Activated naive CD4-positive, alpha-beta T cell treated with anti-CD3 and anti-CD28 coated beads, Interleukin-2, amount 50 U/mL, for 16 hours (primary cell): ENCODE measurements around the gene TMEM62.
A peak's percentile ranks its signal among the peaks of the same experiment; 100 is the strongest.

Experiments
- DNase-seq: peaks from one replicate; pipeline ENCODE4 v3.0.0-alpha.2; 2020

Gene TMEM62

DNA sequence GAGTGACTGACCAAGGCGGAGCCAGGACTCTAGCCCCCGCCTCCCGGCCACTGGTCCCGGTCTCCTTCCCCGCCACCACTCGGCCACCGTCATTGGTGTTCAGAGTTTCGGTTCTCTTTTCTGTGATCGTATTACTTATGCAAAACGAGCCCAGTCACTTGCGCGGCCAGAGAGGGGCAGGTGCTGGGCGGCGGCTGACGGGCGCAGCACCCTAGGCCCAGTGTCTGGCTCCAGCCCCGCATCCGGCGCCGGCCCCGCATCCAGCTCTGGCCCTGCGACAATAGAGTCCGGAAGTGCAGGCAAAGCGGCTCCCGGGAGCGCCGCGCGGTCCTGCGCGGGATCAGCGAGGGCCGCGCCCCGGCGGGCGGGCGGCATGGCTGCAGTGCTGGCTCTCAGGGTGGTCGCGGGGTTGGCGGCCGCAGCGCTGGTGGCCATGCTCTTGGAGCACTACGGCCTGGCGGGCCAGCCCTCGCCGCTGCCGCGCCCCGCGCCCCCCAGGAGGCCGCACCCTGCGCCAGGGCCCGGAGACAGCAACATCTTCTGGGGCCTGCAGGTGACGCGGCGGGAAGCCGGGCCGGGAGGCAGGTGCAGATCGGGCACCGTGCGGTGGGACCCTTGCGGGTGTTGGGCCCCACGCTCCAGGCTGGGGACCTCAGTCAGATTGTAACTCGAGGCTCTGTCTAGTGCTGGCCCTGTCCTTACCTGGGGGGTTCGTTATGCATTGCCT lies at the start of gene TMEM62:
TSS of gene TMEM62 (plus strand) at position 157 of the 727 bp plus-strand sequence. CDS start at position 374, 217 bp downstream.
- peak; percentile 48 for DNase-seq

DNA sequence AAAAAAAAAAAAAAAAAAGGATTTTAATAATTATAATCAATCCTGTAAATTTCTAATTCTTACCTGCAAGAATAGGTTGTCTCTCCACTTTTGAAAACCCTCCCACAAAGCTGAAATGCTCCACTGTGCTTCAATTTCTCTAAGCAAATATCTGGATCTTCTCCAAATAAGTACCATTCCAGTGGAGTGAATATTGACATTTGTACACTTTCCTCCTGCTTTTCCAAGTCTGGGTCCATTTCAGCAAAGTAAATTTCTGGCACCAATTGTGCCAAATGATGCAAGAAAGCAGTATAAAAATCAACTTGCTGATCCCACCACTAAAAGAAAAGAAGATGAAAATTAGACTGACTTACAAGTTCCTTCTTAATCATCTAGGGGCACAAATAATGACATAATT lies 47.5 kb upstream of the TMEM62 start:
- DNase-seq, result no peak

DNA sequence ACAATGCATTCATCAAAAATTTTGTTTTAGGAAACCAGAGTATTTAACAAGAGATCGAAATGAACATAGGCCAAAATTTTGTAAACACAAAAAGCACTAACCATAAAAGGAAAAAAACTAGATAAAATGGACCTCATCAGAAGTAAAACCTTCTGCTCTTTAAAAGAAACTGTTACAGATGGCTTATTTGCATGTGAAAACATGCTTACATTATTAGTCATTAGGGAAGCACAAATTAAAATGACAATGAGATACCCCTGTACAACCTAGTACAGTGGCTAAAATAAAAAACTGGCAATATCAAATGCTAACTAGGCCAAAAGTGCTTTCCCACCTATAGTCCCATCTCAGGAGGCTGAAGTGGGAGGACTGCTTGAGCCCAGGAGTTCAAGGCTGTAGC lies 46.8 kb upstream of the TMEM62 start:
- no peak for DNase-seq

DNA sequence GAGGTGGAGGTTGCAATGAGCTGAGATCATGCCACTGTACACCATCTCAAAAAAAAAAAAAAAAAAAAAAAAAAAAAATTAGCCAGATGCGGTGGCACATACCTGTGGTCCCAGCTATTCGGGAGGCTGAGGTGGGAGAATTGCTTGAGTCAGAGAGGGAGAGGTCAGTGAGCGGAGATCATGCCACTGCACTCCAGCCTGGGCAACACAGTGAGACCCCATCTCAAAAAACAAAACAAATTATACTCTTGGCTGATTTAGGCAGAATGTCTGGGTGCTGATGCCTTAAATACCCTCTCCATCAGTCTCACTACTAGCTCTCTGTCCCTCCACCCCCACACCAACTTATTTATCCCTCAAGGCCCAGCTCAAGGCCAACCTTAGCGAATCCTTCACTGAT lies 41.5 kb upstream of the TMEM62 start:
- no peak for DNase-seq

DNA sequence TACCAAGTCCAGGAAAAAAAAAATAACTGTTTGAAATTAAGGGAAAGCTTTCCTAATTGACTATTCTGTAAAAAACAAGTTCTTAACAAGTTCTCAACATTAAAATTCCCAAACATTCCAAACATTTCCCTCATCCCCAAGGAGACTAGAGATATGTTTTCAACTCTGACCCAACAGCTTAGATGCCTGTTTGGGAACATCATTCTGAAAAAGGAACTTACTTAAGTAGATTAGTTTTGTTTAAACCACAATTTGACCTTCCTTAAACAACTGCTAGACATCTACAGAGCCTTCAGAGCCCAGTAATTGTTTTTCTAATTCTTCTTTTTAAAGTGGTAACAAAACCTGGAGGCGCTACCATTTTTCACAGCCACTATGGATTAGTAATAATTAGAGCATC lies 40.4 kb upstream of the TMEM62 start:
- no peak for DNase-seq

DNA sequence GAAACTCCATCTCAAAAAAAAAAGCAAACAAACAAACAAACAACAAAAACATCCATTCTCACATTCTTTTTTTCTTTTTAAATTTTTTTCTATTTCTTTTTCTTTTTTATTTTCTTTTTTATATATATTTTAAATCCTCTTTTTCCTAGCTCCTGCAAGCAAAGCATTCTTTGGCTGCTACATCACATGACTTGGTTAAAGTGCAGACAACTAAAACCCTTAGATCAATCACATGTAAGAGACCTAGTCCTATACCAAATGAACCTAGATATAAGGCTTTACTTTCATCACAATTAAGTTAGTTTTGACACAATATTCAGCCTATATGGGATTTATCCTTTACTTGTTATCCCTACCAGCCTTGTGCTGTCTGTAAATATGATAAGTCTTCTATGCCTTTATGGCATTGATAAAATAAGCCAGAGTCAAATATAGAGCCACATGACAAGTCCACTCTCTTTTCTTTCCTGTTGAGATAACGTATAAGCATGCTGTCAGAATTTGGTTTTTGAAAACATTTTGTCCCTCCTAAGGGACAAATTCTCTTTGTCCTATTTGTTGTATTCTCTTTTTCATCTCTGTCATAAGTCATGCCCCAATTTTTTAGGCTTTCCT lies 38.9 kb upstream of the TMEM62 start:
- DNase-seq, result no peak

DNA sequence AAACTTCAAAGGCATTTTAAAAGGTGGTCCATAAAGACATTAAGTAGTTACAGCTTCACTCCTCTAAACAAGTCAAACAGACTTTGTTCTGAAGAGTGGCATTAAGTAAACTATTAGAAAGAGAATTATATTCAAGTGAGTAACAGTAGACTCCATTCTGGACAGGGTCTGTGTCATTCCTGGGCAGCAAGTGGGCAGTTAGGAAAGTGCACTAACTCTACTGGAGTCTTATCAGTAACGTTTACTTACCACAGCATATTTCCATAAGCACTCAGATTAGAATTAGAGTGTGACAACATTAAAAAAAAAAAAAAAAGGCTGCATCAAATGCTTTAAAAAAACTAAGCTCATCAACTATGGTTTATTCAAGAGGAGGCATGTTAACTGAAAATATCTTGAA lies 38.1 kb upstream of the TMEM62 start:
- no peak for DNase-seq

DNA sequence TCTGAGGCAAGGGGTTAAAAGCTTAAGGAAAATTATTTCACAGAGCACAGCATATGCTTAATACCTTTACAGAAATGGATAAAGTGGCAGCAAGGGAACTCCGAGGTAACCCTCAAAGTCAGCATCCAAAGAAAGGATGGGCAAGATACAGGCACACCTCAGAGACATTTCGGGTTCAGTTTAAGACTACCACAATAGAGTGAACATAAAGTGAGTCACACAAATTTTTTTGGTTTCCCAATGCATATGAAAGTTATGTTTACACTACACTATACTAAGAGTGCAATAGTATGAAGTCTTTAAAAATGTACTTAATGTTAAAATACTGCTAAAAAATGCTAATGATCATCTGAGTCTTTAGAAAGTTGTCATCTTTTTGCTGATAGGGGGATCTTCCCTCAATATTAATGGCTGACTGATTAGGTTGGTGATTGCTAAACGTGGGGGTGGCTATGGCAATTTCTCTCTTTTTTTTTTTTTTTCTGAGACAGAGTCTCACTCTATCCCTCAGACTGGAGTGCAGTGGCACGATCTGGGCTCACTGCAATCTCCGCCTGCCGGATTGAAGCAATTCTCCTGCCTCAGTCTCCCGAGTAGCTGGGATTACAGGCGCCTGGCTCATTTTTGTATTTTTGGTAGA lies 37.6 kb upstream of the TMEM62 start:
- DNase-seq, result no peak

DNA sequence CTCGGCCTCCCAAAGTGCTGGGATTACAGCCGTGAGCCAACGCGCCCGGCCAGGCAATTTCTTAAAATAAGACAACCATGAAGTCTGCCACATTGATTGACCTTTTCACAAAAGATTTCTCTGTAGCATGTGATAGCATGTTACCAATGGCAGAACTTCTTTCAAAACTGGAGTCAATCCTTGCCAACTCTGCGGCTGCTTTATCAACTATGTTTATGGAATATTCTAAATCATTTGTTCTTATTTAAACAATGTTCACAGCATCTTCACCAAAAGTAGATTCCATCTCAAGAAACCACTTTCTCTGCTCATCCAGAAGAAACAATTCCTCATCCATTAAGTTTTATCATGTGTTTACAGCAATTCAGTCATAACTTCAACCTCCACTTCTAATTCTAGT lies 37.0 kb upstream of the TMEM62 start:
- DNase-seq, result no peak

DNA sequence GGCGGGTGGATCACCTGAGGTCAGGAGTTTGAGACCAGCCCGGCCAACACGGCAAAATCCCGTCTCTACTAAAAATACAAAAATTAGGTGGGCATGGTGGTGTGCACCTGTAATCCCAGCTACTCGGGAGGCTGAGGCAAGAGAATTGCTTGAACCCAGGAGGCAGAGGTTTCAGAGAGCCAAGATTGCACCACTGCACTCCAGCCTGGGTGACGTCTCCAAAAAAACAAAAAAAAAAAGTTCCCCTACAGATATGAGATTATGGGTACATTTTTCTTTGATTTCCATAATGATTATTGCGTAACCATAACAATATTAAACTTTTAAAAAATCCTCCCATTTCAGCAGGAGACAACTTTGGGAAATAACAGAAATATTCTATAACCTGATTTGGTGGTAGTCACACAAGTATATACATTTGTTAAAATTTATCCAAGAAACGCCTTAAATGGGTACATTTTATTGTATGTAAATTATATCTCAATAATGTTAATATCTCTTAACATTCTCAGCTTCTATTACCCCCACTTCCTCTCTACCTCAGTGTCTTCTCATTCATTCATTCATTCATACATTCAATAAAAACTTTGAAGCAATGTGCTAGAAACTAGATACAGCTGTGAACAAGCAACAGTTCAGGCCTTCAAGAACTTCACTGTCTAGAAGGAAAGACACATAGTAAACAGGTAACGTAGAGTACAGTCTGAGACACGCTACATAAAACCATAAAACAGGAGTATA lies 34.1 kb upstream of the TMEM62 start:
- DNase-seq, result no peak

DNA sequence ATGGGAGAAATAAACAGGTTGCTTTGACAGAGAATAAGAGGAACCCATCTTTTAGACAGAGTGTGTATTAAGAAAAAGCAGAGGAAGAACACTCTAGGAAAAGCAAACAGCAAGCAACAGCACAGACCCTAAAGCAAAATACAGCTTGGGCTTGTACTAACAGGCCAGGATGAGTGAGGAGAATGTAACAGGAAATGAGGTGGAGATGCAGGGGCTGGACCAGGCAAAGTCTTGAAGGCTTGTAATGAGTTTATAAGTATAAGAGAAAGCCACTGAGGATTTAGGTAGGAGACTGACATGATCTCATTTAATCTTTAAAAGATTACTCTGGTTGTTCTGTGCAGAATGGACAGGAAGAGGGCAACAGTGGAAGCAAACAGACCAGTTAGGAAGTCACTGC lies 32.4 kb upstream of the TMEM62 start:
- DNase-seq, result no peak

DNA sequence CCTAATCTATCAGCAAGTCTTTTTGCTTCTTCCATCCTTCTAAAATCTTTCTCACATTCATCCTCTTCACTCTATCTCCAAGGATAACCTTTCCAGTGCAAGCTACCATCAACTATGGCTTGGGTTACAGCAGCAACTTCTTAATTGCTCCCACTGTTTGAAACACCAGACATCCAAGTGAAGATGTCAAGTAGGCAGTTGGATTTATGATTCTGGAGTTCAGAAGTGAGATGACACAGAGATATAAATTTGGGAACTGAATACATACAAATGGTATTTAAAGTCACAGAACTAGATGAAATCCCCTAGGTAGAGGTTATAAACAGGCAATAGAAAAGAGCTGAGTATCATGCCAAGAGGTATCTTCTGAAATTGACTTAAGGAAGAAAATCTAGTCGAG lies 31.2 kb upstream of the TMEM62 start:
- DNase-seq, result no peak

DNA sequence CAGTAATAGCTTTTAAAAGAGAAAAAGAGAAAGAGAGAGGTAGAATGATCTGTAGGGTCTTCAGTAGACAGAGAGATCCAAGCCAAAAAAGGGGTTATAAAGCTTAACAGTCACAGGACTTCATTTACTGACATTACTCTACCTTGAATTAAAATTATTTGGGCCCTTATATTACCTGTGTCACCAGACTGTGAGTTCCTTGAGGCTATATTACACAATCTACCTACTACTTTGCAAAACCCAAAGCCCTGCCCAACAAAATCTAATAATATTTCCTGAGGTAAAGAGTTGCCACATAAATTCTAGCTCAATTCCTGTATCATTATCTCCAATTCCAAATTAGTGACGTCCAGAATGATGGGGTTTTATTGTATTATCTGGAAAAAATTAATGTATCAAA lies 29.5 kb upstream of the TMEM62 start:
- DNase-seq, result no peak

DNA sequence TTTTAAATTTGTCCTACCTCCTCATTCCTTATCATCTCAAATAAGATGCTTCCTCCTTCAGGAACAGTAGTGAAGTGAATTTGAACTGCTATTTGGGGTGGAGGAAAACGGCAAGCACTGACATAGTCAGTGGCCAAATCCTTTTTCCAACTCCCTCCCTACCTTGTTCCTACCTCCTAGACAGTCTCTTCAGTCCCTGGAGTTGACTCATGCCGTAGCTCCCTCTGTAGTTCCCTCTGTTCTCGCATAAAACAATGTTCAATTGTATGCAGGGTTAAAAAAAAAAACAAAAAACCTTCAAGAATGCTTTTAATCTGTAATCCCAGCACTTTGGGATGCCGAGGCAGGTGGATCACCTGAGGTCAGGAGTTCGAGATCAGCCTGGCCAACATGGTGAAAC lies 29.0 kb upstream of the TMEM62 start:
- no peak for DNase-seq

DNA sequence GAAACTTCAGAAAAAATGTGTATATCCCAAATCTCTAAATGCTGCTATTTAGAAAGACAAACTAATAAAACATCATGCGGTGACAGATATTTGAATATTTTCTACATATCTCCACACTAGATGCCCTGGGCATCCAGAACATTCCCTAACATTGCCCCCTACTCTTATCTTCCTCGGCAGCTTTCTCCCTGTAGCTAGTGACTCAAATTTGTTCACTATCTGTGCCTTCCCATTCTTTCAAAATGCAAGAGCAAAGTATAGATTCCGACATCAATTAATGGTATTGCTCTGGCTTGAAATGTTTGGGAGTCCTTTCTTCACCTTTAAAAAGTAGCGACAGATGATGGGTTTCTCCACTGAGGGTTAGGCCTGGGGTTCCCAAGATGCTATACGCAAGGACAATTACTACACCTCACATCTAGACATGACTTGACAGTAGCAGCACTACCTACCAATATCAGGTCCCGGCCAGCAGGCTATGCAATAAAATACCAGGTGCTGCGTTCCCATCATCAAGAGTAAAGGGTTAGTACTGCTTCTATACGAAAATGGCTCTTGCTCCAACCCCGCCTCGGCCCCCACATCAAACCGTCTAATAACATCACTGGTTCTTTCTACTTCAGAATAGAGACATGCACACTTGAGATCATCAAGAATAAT lies 28.2 kb upstream of the TMEM62 start:
- no peak for DNase-seq

DNA sequence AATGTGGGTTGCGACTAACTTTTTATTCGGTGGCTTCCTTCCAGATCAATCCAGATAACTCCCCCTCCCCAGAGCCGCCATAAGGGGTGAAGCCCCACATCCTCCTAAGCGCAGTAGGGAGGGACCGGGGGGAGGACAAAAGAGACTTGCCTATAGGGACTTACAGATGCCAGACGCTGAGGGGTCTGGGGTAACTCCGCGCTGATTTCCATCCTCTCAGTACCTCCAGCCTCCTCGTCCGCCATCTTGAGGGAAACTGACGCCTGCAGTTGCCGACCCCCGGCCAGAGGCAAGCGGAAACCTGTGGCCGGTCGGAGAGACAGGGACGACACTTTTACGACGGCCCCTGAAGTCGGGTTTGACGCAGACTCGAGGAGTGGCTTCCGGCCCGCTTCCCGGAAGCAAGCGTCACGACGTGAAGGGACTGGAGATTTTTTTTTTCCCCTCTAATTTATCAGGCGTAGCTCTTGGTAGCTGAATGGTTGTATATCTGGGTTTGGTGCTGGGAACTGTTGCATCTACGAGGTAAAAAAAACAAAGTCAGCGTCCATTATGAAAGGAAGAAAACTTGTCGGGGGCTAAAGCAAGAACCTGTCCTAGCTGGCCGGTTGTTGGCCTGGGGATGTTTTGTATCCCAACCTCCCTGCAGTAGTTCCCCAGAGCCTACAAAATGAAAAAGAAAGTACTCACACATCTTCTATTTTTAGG lies 27.5 kb upstream of the TMEM62 start, which contains the start of gene UBR1:
TSS of gene UBR1 (minus strand) at position 261 of the 708 bp plus-strand sequence. CDS start at position 245, 16 bp downstream.
- peak; percentile 88 for DNase-seq

DNA sequence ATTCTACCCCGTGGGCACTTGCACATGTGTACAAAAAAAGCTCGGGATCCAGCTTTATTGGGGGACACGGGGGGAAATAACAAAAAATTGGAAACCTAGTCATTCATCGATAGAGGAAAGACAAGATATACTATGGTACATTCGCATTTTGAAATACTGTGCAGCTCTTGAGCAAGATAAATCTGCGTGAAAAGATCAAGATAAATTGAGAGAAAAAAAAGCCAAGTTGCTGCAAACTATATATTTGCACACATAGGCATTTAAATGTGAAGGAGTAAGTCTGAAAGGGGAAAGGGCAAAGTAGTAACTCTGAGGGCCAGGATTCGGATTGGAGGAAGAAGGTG lies 26.9 kb upstream of the TMEM62 start:
- DNase-seq, result no peak

DNA sequence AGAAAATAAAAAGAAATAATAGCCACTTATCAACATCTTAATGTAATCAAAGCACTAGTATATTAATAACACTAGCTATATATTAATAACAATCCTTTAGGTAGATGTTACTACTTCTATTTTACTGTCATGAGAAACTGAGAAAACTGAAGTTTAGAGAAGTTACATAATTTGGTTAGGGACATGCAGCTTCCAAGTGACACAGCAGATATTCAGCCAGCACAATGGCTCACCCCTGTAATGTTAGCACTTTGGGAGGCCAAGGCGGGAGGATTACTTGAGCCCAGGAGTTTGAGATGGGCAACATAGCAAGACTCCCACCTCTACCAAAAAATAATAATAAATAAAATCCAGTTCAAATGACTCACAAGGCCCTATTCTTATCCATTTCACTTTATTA lies 25.6 kb upstream of the TMEM62 start:
- DNase-seq, result no peak

DNA sequence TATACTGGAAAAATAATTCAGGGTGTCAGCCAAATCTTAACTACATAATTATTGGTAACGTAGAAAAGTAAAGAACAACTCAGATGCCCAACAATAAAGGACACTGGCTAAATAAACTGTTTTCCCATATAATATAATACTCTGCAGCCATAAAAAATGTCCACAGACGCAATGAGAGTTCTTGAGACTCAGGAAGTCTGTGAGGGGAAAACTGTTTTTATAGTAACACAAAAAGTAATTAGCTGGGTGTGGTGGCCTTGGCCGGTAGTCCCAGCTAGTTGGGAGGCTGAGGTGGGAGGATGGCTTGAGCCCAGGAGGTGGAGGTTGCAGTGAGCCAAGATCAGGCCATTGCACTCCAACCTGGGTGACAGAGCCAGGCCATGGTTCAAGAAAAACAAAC lies 22.0 kb upstream of the TMEM62 start:
- DNase-seq, result no peak

DNA sequence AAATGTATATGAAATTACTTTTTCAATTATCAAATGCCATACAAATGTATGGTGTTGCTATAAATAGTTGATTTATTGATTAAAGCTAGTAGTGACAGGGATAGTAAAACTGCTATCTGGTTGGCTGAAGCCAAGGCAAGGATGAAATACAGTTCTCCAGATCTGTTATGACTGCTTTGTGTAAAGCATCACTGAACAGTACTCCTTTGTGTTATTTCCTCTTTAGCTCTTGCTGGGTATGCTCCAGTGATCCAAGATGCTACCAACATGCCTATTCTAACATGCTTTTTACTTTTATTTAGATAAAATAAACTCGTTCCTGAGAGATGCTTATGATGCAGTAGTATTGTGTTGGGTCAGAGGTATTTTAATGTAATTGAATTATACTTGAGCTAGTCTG lies 15.1 kb upstream of the TMEM62 start:
- no peak for DNase-seq

DNA sequence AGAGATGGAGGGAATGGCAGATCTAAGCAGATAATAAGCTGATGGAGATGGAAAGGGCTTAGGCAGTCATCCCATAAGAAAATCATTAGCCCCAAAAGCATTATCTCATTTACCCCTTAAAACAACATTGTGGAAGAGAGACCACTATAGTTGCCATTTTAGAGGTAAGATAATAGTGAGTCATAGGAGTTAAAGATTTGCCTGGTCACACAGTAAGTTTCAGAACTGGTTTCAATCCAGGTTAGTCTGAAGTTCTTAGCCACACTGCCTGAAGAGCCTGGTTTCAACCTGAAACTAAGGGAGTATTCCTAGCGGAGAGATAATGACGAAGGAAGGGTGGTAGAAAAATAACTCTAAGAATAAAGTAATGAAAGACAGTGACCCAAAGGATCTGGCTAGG lies 14.6 kb upstream of the TMEM62 start:
- no peak for DNase-seq

DNA sequence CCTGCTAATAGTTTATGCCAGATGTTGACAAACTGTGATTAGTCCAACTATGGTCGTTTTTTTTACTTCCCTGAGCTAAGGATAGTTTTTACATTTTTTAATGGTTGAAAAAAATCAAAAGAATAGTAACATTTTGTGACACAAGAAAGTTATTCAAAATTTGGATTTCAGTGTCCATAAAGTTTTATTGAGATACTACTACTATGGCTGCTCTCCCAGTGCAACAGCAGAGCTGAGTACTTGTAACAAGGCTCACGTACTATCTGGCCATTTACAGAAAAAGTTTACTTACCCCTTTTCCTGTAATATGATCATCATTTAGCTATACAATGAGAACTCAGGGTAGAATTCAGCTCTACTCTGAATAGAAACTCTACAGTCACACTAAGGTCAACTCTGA lies 11.5 kb upstream of the TMEM62 start:
- DNase-seq, result no peak
